H1 (cell line): ENCODE results near the gene EGR2.
"Not testable (repeated sequence)": the region's sequence is repeated elsewhere in the genome, so short reads cannot be mapped to it uniquely, and the experiment has no call there.

Experiments used
- CEBPB ChIP-seq: IDR thresholded peaks from 2 replicates; pipeline ENCODE4 v1.6.1; 2012; ENCODE audit warnings: low read depth, low read length
- MAX ChIP-seq: IDR thresholded peaks from 2 replicates; pipeline ENCODE4 v1.6.1; 2012; ENCODE audit warnings: inconsistent platforms
- TCF12 ChIP-seq: IDR thresholded peaks from 2 replicates; pipeline ENCODE4 v1.6.1; 2011; ENCODE audit warnings: low read depth, mild to moderate bottlenecking, low read length

- not testable (repeated sequence) for TF ChIP-seq MAX, TCF12
- TF ChIP-seq CEBPB, result peak; percentile 46; the same call in 1 of the 2 replicates
Observed at GRCh38 chr10:62784537-62784936, 31.6 kb downstream of the EGR2 start.
